HL-60 (cell line): ENCODE data around the gene MAMDC2.

Experiments
- DNase-seq, 2 experiments: peaks; one replicate each; pipeline ENCODE4 v3.0.0-alpha.2; 2010 to 2020; ENCODE audit warnings: low read depth in 1 of 2, low spot score in 1 of 2
- H3K27ac ChIP-seq: fragments of 250-450 bp; sonication (Bioruptor Pico); replicated peaks from 2 replicates; pipeline ENCODE4 v1.5.1; 2020; ENCODE audit warnings: mild to moderate bottlenecking, moderate library complexity
- H3K27me3 ChIP-seq: fragments of 250-450 bp; sonication (Bioruptor Pico); 2 replicates; pipeline ENCODE4 v1.5.1; 2021; ENCODE audit warnings: mild to moderate bottlenecking, moderate library complexity; ENCODE audit not compliant: insufficient read depth, poor library complexity, severe bottlenecking
- H3K4me3 ChIP-seq: replicated peaks from 2 replicates; pipeline ENCODE4 v1.5.1; 2011; ENCODE audit warnings: mild to moderate bottlenecking, control low read depth, low read length; ENCODE audit not compliant: insufficient read depth
- GABPA ChIP-seq: IDR thresholded peaks from 2 replicates; pipeline ENCODE4 v1.6.1; 2012; ENCODE audit warnings: low read depth
- POLR2AphosphoS5 ChIP-seq: IDR thresholded peaks from 2 replicates; pipeline ENCODE4 v1.6.1; 2012; ENCODE audit warnings: low read depth
- REST ChIP-seq: IDR thresholded peaks from 2 replicates; pipeline ENCODE4 v1.6.1; 2012; ENCODE audit warnings: low read depth; ENCODE audit not compliant: insufficient replicate concordance
- SPI1 ChIP-seq: IDR thresholded peaks from 2 replicates; pipeline ENCODE4 v1.6.1; 2012; ENCODE audit warnings: low read depth, mild to moderate bottlenecking, borderline replicate concordance
- TF ChIP-seq, protein P1 (sequence below): IDR thresholded peaks from one replicate; pipeline ENCODE4 v1.5.1; 2011; ENCODE audit warnings: low read length, control low read depth, inconsistent platforms; ENCODE audit not compliant: insufficient read depth

Gene MAMDC2

DNA sequence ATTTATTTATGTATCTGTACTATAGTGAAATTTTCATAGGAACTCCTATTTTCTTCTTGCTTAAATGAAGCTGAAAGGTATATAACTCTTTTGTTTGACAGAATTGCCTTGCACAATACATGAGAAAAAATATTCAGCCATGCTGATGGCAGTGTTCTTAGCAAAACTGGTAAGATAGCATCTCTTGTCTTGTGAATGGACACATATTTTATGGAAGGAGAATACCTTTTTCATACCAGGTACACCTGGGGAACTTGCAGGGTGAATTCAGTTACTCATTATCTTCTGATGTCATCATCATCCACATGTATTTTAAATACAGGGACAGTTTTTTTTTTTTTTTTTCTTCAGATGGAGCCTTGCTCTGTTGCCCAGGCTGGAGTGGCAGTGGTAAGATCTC is 49.4 kb downstream of the MAMDC2 start:
- Histone ChIP-seq H3K27me3 (no peaks in the 10 kb centered on the region), H3K27ac (no peak overlapping the region), H3K4me3 (no peak overlapping the region)
- no peak for DNase-seq
- no peak for TF ChIP-seq REST
- no peak for TF ChIP-seq SPI1
- TF ChIP-seq GABPA, result no peak
- TF ChIP-seq POLR2AphosphoS5, result no peak
- TF ChIP-seq, protein P1, sequence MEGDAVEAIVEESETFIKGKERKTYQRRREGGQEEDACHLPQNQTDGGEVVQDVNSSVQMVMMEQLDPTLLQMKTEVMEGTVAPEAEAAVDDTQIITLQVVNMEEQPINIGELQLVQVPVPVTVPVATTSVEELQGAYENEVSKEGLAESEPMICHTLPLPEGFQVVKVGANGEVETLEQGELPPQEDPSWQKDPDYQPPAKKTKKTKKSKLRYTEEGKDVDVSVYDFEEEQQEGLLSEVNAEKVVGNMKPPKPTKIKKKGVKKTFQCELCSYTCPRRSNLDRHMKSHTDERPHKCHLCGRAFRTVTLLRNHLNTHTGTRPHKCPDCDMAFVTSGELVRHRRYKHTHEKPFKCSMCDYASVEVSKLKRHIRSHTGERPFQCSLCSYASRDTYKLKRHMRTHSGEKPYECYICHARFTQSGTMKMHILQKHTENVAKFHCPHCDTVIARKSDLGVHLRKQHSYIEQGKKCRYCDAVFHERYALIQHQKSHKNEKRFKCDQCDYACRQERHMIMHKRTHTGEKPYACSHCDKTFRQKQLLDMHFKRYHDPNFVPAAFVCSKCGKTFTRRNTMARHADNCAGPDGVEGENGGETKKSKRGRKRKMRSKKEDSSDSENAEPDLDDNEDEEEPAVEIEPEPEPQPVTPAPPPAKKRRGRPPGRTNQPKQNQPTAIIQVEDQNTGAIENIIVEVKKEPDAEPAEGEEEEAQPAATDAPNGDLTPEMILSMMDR, result no peak

GRCh38 chr9:70093944-70094343 is 50.3 kb downstream of the MAMDC2 start:
- H3K27me3 ChIP-seq, result no peaks in the 10 kb centered on the region
- TF ChIP-seq POLR2AphosphoS5 (no peak), GABPA (no peak), REST (no peak), SPI1 (no peak)
- TF ChIP-seq, protein P1, result no peak
- no peak overlapping the region for H3K4me3 ChIP-seq
- H3K27ac ChIP-seq, result no peak overlapping the region
- no peak for DNase-seq

- TF ChIP-seq, protein P1, result no peak
- TF ChIP-seq POLR2AphosphoS5 (no peak), GABPA (no peak), SPI1 (no peak), REST (no peak)
- Histone ChIP-seq H3K27ac (no peak overlapping the region), H3K4me3 (no peak overlapping the region), H3K27me3 (no peaks in the 10 kb centered on the region)
- DNase-seq, result no peak
Measured at GRCh38 chr9:70094747-70095146, 51.1 kb downstream of the MAMDC2 start.
